GM21786 (cell line): Measurements from ENCODE around the gene LGI4.
A peak's percentile ranks its signal among the peaks of the same experiment; 100 is the strongest.
"Not testable (repeated sequence)": the region's sequence is repeated elsewhere in the genome, so short reads cannot be mapped to it uniquely, and the experiment has no call there.

ENCODE experiments used
- ATAC-seq: cut with Tn5 transposase; IDR thresholded peaks from one replicate; pipeline ENCODE4 v1.9.1; 2021; ENCODE audit not compliant: unreplicated experiment

The LGI4 gene

DNA sequence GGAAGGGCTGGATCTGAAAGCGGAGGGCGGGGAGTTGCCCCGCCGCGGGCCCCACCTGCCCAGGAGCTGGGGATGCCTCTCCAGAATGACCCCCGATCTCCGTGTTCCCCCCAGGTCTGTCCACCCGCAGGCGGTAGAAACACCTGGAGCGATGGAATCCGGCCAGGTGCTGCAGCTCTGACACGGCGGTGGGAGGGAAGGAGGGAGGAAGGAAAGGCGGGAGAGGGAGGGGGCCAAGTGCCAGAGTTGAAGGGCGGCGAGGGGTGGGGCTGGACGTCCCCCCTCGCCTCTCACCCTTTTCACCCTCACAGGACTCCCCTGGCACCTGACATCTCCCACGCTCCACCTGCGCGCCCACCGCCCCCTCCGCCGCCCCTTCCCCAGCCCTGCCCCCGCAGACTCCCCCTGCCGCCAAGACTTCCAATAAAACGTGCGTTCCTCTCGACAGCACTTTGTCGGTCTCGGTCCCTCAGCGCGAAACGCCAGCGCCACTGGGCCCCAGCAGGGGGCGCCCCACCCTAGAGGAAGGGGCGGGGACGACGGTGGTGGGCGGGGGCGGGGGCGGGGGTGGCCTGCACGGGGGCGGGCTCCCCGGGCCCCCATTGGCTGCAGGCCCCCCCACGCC, 7.9 kb upstream of the LGI4 start:
- no peak for ATAC-seq

GRCh38 chr19:35141837-35142605, 7.2 kb upstream of the LGI4 start:
- no peak for ATAC-seq

GRCh38 chr19:35140962-35141836, 6.3 kb upstream of the LGI4 start:
- peak; percentile 46 for ATAC-seq

DNA sequence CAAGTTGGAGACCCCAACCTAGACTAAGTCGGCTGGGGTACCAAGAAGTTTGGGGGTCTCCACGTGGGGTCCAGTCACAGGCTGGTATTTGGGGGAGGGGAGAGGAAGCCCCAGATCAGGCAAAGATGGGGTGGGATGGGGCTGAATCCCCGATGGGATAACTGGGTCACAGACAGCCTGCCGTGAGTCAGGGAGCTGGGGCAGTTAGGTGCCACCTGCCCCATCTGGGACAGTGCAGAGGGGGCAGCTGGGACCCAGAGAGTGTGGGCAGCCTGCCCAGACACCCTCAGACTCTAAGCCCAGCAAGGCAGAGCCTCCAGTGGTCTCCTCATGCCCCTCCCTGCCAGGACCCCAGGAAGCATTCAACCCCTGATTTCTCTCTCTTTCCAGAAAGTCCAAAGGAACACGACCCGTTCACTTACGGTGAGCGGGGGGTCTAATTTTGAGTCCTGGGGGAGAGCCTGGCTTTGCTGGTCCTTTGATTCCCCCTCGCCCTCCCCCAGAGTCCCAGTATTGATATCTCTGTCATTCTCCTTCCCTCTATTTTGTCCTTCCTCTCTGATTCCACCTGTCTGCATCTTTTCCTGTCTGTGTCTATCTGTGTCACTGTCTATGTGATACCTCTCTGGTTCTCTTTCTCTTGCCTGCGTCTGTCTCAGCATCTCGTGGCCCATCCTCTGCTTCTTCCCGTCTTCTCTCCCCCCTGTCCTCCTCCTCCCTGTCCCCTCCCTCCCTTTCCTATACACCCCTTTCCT, 5.5 kb upstream of the LGI4 start:
- no peak for ATAC-seq

- no peak for ATAC-seq
These were observed 3.5 kb upstream of the LGI4 start, which contains the start of gene FXYD1 for GRCh38 chr19:35138305-35138892. Gene FXYD1 (plus strand): TSS chr19:35138824. CDS start chr19:35140080, 1,256 bp downstream.

DNA sequence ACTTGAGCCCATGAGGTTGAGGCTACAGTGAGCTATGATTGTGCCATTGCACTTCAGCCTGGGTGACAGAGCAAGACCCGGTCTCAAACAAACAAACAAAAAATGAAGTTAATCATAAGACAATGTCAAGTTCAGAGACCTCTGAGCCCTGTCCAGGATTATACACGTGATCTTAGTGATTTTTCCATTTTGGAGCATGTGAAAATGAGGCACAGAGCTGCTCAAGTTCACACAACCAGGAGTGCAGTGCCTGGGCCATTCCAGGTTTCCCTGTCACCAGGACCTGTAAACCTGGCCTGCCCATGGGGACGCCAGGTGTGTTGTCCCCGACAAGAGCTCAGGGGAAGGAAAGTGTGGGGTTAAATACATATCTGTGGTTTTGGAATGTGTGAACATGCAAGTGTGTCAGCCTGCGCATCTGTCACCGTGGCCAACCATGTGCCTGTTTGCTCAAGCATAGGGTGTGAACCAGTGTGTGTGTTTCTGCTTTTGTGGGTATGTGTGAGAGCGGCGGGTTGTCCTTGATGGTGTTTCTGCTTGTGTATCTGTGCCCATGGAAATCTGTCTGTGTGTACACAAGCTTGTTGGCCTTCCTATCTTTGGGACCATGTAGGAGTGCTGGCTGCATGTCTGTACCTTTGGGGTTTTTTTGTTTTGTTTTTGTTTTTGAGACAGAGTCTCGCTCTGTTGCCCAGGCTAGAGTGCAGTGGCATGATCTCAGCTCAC, 2.3 kb upstream of the LGI4 start:
- ATAC-seq, result no peak

DNA sequence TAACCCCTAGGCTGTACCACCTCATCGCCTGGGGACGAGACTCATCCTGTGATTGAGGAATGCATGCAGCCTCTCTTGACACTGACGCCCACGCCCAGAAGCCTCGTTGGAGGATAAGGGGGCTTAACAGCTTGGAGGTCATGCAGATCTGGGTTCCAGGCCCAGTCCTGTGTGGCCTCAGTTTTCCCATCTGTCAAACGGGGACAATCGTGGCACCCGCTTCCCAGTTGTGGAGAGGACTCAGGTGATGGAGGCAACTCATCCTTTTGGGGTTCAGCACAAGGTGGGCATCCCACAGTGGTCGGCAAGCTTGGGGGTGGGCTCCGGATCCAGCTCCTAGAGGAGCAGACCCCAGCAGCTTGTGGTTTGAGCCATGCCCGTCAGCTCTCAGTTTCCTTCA, 1.4 kb upstream of the LGI4 start:
- ATAC-seq, result no peak

GRCh38 chr19:35135389-35135909, 590 bp upstream of the LGI4 start:
- no peak for ATAC-seq

DNA sequence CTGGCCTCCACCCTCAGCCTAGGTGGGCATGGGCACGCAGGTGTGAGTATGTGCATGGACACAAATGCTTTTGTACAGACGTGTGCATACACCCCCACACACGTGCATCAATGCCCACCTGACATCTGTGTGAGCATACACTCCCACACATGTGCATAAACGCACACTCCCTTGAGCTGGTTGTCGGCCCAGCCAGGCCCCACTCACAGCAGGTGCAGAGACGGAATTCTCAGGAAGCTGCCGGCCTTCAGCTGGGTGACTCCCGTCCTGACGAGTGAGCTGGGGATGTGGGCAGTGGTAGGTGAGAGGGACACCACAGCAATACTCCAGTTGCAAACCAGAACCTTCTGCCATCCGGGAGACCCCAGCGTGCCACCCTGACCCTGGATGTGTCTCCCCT, 1.0 kb downstream of the LGI4 start:
- ATAC-seq, result no peak

DNA sequence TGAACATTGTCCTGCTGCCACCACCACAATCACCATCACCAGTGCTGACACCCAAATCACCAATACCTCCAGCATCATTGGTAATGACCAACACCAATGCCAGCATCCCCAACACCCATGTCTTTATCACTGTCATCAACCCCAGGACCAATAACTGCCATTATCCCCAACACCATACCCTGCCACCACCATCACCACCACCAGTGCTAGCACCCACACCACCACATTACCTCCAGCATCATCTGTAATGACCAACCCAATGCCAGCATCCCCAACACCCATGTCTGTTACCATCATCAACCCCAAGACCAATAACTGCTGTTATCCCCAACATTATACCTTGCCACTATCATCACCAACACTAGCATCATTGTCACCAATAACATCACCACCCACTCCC, 2.6 kb downstream of the LGI4 start:
- ATAC-seq, result no peak

DNA sequence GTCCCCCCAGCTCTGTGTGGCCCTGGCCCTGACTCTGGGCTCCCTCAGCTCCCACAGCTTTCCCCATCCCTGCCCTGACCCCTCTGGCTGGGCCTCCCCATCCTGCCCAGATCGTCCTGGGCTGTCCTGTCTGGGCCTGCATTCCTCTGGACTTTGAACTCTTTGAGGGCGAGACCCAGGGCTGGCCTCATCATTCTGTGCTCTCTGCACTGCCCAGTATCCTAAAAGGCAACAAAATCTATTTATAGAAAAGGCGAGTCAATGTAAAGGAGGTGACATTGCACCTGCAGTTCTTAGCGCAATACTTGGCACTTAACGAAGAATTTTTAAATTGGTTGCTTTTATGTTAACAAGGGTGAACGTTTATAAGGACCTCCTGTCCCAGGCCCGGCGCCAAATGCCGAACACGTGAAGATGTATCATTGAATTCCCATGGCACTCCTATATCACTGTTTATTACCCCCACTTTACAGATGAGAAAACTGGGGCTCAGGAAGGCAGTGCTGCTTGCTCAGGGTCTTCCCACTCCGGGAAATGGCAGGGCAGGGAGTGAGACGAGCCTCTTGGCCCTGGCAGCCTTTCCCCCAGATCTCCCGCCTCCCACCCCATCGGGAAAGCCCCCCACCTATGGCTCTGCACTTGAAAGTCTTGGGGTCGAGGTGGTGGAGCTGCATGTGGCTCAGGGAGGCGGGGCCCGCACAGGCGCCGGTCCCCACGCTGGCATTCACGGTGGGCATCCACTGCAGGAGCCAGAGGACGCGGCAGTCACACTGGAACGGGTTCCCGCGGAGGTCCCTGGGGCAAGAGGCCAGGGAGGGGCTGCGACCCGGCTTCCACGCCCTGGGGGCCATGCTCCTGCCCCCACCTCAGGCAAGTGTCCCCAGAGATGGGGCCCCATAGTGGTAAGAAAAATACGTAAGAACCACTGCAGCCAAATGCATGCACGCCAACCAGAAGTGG, 3.8 kb downstream of the LGI4 start:
- ATAC-seq, result no peak

GRCh38 chr19:35129724-35130274, 5.1 kb downstream of the LGI4 start:
- ATAC-seq, result not testable (repeated sequence)

DNA sequence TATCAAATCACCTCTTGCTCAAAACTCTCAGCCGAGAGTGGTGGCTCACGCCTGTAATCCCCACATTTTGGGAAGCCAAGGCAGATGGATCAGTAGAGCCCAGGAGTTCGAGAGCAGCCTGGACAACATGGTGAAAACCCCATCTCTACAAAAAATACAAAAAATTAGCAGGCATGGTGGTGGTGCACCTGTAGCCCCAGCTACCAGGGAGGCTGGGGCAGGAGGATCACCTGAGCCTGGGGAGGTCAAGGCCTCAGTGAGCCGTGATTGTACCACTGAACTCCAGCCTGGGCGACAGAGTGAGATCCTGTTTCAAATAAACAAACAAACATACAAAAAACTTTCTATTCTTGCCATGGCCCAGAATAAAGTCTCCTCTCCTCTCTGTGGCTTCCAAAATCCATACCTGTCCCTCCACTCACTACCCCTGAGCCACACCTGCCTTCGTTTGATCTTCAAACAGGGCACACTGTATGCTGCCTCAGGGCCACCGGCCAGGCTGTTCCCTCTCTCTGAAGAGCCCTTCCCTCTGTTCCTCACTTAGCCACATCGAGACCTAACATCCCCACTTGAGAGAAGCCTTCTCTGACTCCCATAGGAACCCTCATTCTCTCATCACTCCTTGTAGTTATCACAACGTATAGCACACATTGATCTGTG, 6.3 kb downstream of the LGI4 start:
- ATAC-seq, result no peak

- no peak for ATAC-seq
These were observed 7.0 kb downstream of the LGI4 start for GRCh38 chr19:35127871-35128270.

- ATAC-seq, result no peak
These were observed 8.3 kb downstream of the LGI4 start for GRCh38 chr19:35126624-35126959.

DNA sequence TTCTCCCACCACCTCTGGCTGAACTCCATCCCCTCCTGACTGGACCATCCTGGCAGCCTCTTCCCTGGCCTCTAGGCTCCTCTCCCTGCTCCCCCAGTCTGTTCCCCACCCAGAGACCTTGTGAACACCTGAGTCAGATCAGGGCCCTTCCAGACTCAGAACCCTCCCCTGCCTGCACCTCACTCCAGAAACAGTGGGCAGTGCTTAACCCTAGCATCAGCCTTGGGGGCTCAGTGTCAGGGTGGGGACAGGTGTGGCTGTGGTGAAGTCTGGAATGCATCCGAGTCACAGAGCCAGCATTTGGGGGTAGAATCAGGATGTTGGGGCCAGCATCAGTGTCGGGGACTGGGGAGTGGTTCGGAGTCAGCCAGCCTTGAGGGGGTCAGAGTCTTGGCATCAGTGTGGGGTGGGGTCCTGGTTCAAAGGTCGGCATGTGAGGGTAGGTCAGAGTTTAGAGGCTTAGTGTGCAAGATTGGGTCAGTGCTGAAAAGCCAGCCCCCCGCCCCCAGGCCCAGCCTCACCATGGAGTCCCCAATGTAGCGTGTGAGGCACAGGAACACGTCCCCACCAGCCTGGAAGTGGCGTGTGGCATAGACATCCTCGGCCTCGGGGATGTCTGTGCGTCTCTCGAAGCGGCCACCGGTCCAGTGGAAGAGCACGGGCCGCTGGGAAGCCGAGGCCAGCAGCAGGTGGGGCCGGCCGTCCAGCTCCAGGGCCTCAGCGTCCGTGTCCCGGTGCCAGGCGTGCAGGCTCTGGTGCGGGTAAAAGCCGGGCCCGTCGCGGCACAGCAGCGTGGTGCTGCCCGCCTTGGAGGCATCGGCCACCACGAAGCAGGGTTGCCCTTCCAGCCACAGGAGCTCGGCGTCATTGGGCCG, 8.9 kb downstream of the LGI4 start:
- no peak for ATAC-seq

- no peak for ATAC-seq
These were observed 9.6 kb downstream of the LGI4 start for GRCh38 chr19:35125270-35125717.
